MV-4-11 (cell line): ENCODE measurements around the gene NFATC2.
A peak's percentile ranks its signal among the peaks of the same experiment; 100 is the strongest.

Source experiments
- DNase-seq: peaks from one replicate; lab custom pipeline; 2025; lab: John Stamatoyannopoulos, UW

Gene NFATC2

DNA sequence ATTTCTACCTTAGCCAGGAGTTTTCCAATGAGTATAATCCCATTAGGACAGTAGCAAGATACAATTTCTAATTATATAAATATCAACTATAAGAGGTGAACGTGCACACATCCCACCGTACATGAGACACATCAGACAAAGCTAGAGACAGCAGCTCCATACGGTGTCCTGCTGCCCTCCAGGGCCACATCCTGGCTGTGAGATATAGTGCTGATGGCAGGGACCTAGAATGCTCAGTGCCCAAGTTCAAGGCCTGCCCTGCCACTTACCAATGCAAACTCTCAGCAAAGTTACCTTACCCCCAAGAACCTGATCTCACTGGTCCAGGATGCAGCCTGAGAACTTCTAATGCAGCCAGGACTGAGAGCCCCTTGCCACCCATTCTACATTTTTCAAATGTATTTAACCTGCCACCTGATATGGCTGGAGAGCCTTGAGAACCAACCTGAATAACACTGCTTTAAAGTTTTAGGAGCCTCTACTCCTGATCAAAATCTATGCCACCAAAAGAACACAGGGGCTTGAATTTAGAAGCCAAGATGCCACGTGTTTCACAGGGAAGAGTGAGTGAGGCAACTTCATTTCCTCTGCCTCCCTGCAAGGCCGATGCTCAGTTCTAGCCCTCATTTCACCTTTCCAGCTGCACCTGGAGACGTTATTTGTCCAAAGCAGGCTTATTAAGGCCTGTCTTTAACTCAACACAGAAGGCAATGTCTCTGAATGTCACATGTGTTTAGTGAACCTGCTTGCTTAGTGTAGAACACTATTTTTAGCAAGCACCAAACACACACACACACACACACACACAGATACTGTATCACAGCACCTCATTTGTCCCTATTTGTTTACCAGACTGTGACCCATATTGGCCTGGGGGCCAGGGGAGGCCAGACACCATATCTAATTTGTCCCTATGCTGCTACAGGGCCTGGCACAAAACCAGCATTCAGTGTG is 6.1 kb downstream of the NFATC2 start:
- DNase-seq = no peak

DNA sequence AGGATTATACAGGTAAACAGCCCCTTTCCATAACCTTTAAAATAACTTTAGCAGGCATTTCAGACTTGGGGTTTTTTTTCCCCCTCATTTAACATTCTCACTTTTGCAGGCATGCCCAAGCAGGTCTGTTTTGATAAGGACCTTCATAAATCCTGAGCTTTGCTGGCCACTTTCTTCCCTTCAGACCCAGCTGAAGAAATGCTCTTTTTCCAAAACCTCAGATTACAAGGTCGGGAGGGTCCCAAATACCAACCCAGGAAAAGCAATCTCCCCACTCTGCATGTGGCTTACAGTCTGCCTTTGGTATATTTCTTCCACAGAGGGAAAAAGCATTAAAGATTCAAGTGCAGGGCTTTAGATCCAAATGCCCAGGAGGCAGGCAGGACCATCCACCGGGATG is 6.8 kb downstream of the NFATC2 start:
- no peak for DNase-seq

DNA sequence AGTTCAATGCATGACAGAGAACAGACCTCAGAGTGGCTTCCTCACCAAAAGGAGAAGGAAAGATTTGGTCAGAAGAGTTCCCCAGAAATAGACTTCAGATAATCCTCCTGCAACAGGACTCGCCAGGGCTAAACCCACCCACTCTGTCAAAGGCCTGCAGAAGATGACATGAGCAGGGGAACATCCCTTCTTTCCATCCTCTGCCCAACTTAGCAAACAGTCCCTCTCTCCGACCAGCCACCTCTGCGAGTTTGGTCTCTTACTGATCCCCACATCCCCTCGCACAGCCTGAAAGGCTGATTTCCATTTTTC is 7.5 kb downstream of the NFATC2 start:
- peak; percentile 94 for DNase-seq

DNA sequence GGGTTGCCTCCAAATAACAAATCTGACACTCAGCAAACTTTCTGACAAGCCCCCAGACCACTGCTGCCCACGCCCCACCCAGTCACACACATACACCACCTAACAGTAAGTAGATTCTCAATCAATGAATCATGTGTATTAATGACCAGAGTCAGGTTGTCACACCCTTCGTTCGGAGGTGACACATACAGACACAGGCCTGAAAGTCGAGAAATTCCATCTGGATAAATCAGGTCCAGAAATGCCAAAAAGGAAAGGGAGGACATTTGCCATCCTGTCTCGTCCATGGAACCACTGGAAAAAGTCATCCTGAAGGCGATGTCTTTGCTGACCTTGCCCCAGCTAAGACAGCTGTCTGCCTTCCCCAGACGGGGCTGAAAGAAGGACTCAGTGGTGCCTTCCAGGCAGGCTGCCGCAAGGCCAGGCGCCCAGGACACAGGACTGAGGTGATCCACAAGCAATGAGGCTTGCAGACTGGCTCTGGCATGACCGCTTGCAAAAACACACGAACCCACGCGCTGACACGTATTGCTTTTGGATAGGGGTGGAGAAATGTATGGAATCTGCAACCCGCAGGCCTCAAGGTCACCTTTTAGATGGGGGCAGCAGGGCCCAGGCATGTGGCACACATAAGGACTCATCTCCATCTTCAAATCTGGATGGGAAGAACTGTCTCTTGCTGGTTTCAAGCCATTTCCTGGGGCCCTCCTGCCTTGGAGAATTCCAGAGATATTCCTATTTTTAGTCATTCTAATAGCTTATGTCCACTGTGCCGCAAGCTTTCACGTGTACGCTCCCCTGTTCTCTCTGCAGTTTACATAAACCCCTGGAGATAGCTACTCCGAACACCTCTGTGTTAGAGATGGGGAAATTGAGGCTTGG is 9.0 kb downstream of the NFATC2 start:
- DNase-seq = no peak

GRCh38 chr20:51532577-51533191 is 9.8 kb downstream of the NFATC2 start:
- DNase-seq = peak; percentile 66

- DNase-seq = no peak
Measured at GRCh38 chr20:51531712-51532456, 10.6 kb downstream of the NFATC2 start.

- DNase-seq = no peak
Measured at GRCh38 chr20:51531141-51531710, 11.3 kb downstream of the NFATC2 start.

DNA sequence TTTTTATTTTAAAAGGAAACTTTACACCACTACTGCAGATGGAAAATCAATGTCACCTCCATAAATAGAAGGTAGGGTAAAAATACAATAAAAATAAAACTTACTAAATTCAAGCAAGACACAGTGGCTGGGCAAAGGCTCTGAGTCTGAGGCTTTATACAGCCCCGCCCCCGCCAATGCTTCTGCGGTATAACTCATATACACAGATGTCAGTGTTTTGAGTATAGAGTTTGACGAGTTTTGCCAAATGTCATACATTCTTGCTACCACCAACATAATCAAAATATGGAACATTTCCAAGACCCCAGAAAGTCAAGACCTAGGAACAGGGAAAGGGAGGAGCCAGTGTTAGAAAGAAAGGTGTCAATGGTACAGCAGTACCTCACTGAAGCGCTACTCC is 12.8 kb downstream of the NFATC2 start:
- DNase-seq = no peak

DNA sequence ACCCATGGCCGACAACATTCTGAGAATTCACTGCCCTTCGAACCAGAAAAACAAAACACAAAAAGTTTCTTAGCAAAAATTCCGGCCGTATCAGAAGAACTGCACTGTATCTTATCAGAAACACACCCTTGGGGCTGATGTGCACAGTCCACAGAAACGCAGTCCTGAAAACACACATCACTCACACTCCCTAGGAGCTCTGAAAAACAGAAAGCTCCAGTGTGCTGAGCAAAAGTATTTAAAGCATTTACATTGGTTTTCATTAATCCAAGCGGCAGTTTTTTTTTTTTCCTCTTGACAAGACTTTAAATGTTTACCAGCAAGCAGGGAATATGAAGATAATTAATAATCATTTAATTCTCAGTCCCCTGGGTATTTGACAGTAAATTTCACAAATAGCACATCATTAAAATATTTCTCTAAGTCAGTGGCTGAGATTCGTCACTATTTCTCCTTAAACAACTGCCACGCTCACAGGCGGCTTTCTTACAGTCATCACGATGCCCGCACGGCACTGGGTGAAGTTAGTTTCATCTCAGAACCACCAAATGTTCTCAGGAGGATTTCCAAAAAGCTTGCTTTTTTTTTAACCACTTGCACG is 13.3 kb downstream of the NFATC2 start:
- DNase-seq = no peak

DNA sequence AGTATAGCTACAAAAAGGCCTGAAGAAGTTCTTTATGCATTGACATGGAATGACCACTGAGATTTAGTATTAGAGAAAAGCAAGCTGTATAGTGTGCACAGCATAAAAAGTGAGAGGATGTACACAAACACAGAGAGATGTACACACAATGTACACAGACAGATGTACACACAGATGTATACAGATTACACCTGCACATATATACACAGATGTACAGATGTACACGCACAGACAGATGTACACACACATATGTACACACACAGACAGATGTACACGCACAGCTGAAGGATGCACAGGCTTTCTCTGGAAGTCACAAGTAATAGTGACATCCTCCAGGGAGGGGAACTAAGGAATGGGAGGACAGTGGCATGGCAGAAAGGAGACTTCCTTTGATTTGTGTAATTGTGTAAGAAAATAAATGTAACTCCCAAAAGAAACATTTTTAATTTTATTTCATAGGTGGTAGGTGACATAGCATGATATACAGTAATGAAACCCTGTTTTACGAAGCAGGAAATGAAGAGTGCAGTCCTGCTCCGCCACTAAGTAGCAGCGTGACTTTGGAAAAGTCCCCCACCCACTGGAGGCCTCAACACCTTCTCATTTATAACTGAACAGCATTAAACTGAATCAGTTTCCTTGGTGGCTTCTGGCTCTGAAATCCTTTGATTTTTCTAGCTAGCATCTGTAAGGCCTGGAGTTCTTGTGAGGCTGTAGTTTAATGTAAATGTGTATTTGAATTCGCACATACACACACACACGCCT is 14.1 kb downstream of the NFATC2 start:
- no peak for DNase-seq

GRCh38 chr20:51526754-51527153 is 15.8 kb downstream of the NFATC2 start:
- no peak for DNase-seq

DNA sequence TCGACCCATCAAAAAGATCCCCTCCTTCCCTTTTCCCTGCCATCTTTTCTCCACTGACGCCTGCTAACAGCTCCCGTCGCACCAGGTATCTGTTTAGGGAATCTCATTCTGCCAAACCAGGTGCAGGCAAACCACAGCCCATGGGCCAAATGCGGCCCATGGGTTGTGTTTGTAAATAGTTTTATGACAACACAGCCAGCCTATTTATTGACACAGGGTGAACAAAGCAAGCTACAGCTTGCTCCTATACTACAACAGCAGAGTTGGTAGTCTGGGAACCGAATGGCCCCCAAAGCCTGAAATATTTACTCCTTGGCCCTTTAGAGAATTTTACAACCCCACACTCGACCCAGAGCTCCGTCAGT is 16.4 kb downstream of the NFATC2 start:
- DNase-seq = no peak

- peak; percentile 63 for DNase-seq
Measured at GRCh38 chr20:51525241-51526105, 17.0 kb downstream of the NFATC2 start.

DNA sequence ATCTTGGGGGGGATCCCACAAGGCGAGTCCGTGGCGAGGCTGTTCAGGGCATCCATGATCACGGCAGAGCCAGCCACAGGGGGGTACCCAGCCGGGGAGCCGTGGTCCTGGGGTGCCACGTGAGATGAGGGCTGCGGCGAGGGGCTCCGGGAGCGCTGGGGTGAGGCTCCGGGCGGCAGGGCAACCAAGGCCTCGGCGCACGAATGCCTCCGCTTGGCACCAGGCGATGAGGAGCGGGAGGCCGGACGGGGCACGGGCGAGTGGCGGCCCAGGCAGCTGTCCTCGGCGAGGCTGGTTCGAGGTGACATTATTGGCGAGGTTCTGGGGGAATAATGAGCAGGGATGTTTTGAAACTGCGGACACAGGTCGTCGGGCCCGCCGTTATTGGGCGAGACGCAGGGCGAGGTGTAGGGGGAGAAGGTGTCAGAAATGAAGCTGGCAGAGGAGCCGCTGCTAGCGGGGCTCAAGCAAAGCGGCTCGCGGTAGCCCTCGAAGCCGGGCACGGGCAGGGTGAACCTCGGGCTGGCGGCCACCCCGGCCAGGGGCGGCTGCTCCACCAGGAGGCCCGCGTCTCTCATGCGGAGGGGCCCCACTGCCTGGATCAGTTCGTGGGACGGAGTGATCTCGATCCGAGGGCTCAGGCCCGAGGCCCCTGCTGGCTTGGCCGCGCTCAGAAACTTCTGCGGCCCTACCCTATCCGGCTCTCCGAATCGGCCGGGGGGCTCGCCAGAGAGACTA is 19.1 kb downstream of the NFATC2 start:
- no peak for DNase-seq

- DNase-seq = no peak
Measured at GRCh38 chr20:51522207-51522606, 20.3 kb downstream of the NFATC2 start.

GRCh38 chr20:51517839-51518238 is 24.7 kb downstream of the NFATC2 start:
- no peak for DNase-seq

GRCh38 chr20:51516855-51517254 is 25.7 kb downstream of the NFATC2 start:
- no peak for DNase-seq

GRCh38 chr20:51514836-51515235 is 27.7 kb downstream of the NFATC2 start:
- DNase-seq = no peak

DNA sequence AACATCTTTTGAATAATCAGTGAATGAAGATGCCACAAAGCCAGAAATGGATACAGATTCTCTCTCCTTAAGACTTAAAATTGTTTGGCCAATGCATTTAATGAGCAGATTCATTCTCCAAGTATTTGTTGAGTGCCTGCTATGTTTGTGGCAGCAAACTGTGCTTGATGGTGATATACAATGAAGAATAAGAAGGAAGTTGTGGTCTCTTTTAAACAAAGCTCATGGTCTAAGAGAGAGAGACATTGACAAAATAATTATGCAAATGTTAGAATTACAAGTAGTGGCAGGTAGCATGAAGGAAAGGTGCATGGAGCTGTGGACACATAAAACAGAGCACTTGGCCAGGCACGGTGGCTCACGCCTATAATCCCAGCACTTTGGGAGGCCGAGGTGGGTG is 28.3 kb downstream of the NFATC2 start:
- DNase-seq = no peak
